Hepatic stellate cell (primary cell): ENCODE results near the gene GABARAPL2.
"Not testable (repeated sequence)": the region's sequence is repeated elsewhere in the genome, so short reads cannot be mapped to it uniquely, and the experiment has no call there.

ENCODE experiments used
- DNase-seq: peaks from one replicate; pipeline ENCODE4 v3.0.0; 2011; ENCODE audit warnings: low spot score

Gene GABARAPL2

DNA sequence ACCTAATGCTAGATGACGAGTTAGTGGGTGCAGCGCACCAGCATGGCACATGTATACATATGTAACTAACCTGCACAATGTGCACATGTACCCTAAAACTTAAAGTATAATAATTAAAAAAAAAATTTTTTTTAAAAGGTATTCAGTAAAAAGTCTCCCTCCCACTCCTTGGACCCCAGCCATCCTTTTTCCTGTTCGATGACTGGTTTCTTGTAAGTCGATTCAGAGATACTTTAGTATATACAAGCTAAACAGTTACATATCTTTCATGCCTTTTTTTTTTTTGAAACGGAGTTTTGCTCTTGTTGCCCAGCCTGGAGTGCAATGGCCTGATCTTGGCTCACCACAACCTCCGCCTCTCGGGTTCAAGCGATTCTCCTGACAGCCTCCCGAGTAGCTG, 25.7 kb downstream of the GABARAPL2 start:
- not testable (repeated sequence) for DNase-seq

DNA sequence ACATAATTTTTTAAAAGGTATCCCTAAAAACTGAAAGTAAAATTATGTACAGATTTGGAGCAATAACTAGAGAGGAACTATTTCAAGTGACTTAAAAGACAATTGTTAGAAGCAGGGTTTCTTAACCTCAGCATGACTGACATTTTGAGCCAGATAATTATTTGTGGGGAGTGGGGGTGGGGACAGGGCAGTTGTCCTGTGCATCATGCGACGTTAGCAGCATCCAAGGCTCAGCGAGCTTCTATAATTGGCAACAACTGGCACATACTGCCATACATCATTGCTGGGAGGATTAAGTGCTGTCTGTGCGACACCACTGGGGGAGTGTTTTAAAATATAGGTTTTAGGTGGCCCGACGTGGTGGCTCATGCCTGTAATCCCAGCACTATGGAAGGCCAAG, 27.1 kb downstream of the GABARAPL2 start:
- no peak for DNase-seq

DNA sequence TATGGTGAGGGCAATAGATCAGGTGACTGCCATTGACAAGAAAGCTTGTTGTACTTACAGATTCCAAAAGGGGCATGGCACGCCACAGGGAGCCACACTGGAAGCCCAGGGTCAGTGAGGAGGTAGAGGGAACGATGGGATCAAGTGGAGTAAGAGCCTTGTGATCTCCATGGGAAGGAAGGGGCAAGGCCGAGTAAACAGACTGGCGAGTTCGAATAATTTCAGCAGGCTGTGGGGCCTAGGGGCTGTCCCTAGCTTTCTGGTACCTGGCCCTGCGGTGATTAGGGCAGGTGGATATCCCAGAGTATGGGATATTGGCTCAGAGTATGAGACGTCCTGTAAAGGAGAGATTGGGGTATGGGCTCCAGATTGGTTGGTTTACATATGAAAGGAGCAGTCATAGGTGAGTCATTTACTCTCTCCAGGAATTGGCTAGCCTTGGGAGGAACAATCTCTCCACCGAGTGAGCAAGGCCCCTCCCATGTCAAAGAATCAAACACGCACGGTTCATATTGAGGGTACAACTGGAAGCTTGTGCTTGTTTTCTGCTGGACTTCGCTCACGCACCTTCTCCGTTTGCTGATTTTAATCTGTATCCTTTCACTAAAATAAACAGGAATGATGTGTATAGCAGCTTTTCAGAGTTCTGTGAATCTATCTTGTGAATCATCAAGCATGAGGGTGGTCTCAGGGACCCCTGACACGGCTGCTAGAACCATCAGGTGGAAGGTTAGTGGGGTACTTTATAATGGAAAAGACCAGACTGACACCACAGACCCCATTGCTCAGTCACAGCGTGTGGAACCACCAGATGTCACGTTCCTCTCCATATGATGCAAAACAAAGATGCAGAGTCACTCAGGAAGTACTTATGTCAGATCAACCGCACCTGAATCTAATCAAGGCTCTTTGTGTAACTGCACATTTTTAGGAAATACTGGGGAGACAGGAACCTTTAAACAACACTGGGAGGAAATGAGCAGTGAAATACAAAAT, 27.9 kb downstream of the GABARAPL2 start:
- no peak for DNase-seq

DNA sequence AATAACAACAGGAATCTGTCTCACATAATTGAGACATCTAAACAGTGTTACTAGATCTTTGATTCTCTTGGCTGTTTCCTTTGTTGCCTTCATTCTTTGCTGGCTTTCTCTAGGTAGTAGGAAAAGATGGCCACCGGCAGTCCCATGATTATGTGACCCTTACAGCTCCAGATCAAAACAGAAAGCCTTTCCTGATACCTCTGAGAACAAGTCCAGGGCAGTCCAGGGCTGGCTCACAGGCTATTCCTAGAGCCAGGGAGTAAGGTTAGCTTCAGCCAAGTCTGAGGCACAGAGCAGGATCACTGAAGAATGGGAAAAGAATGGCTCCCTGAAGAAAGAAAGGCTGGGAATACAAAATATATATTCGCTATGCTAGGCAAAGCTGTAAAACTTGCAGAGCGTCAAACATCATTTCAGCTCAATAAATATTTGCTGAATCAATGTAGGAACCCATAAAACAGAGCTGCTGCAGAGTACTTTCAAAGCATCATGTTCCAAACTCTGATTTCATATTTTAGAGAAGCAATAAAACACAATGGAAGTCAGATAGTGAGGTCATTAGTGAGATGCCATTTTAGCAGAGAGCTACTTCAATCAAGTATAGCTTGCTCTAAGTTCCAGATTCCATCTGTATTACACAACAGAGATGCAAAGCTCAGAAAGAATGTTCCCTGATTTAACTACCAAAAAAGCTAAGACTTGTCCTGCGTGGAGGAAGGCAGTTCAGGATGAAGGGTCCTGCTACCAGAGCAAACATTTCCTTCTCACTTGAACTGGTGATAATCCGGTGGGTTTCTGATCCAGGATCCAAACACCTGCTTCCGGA, 33.5 kb downstream of the GABARAPL2 start:
- DNase-seq, result no peak

DNA sequence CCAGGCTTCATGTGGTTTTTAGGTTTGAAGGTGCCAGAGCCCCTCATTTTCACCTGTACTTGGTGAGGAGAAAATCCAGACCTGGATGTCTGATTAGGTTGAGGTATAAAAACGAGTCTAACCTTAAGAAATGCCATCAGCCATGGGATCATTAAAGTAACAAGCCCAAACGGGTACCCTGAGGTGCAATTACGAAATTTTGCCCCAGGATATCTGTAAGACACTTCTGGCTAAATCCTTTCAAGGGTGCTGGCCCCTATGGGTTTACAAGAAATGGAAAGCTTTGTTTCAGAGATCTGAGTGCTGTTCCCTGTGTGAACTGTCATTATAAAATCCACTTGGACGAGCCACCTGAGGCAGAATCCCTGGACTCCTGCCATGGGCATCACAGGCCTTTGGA, 37.1 kb downstream of the GABARAPL2 start:
- no peak for DNase-seq

DNA sequence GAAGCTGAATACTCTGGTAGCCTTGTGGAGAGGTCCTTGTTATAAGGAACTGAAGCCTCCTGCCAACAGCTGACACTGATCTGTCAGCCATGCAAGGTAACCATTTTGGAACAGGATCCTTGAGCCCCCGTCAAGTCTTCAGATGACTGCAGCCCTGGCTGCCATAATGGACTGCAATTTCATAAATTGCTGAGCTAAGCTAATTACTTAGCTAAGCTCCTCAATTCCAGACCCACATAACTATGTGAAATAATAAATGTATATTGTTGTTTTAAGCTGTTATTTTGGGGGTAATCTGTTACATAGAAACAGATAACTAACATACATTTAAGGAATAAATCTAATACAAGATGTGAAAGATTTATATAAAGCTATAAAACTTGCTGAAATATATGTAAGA, 40.3 kb downstream of the GABARAPL2 start:
- no peak for DNase-seq

DNA sequence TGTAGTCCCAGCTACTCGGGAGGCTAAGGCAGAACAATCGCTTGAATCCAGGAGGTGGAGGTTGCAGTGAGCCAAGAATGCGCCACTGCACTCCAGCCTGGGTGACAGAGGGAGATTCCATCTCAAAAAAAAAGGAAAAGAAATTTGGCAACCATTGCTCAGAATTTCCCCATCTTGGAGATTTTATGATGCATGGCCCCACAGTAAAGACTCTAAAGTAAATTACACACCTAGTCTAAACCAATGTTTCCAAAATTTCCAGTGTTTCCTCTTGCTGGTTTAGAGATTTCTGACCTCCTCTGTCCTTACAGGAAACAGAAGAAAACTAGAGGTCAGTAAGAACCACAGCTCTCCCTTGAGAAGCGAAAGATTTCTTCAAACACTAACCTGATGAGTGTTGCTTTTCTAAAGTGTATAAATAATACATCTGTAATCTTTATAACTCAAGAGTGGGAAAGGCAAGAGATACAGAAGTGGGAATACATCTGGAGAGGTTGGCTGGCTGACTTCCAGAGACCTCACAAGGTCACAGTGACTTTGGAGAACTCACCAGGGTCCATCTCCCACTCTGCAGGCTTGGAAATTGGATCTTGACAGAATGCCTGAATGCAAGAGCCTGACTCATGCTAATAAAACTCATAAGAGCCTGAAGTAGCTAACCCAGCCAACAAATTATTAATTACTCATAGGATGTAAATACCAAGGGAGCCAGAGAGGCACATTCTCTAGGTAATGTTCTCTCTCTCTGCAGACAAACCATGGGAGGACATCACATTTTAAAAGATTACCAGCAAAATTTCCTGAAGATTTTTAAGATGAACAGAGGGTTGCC, 48.1 kb downstream of the GABARAPL2 start:
- peak; percentile 32 for DNase-seq

DNA sequence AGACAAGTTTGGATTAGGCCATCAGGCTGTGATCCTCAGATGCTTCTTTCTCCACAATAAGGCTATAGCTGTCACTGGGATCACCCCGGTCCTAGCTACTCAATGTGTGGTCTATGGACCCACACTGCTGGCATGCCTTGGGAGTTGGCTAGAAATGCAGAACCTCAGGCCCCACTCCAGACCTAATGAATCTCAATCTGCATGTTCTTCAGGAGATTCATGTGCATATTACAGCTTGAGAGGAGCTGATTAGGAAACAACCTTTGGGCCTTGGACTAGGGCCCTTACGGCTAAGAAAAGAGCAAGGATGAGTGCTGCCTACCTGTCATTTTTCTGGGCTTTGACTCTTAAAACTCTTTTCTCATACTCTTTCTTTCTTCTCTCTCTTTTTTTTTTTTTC, 49.4 kb downstream of the GABARAPL2 start:
- no peak for DNase-seq

DNA sequence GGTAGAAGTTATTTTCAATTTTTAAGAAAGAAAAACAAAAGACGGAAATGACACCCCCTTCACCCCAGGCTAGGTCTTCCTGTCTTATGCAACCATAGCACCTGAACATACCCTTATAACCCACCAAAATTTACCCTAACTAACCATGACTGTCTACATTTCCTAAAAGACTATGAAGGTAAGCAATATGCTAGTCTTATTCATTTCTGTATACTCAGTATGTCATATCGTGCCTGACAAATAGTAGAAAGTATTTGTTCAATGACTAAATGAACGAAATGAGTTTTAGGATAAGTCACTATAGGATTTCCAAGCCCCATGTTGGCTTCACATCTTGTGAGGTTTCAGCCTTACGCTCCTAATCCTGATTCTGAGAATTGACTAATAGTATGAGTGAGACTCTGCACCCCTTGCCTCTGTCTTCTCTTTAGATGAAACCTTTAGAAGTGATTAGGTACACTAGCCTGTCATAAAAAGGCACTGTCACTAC, 50.4 kb downstream of the GABARAPL2 start:
- DNase-seq, result no peak

DNA sequence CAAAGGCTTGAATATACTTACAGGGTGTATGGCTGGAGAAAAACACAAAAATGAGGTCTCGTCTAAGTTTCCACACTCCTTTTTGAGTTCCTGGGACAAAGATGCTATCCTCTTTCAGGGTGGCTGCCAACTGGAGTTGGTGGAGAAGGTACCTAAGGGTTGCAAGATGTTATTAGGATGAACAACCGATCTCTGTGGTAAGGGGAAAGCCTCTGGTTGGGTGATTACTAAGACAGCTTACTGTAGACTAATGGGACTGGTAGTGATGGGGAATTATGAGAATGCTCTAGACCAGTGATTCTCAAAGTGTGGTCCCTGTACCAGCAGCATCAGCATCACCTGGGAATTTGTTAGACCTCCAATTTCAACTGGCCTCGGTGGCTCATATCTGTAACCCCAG, 50.9 kb downstream of the GABARAPL2 start:
- DNase-seq, result no peak

DNA sequence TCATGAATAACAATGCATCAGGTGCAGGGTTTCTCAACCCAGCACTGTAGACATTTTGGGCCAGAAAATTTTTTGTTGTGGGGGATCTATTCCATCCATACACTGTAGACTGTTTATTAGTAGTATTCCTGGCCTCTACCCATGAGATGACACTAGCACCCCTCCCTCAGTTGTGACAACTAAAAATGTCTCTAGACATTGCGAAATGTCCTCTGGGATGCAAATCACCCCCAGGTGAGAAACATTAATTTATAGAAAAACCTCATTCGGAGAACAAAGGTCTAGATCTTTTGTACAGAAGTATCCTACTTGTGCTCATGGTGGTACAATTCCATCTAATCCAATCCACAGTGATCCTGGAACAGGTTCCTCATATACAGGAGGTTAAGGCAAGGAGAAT, 52.6 kb downstream of the GABARAPL2 start:
- DNase-seq, result no peak

DNA sequence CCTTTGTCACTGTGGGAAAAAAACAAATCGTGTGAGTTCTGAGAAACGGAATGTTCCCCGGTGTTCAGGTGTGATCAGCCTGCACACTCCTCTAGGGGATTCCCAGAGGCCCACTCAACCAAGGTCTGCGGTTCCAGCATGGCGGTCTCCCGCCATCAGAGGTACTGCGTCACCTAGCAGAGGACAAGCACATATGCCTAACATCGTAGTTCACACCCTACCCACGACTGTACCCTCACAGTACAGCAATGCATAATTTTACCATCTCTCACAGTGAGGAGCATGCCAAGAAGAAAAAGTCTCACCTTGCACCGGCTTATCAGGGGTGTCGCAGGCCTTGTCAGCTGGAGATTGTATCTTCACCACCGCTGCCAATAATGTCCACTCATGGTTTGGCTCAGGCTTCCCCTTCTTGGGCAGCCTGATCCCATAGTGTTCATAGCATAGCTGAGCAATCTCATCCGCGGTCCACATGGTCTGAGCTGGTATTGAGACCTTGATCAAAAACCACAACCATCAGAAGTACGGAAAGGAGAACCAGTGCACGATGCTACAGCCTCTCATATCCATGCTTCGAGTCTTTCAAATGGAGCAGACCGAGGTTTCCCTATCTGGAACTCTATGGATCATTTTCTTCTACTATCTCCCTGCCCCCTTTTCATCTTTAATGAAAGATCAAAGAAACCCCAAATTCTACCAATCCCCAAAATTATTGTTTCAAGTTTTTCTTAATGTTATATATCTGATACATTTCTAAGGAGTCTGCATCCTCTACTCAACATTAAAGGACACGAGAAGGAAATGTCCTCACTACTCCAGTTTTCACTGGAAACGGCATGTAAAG, 54.4 kb downstream of the GABARAPL2 start:
- DNase-seq, result no peak

DNA sequence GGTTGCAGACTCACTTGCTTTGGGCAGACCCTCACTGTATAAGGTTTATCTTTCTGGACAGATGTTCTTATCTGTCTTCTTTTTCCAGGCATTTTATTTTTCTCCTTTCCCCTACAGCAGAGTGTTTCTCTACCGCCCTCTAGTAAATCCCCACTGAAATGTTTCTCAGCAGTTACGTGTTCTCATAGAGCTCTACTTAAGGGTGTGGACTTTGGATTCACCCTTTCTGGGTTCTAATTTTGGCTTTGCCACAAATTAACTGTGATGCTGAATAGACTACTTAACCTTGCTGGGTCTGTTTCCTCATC, 54.9 kb downstream of the GABARAPL2 start:
- peak; percentile 38 for DNase-seq

DNA sequence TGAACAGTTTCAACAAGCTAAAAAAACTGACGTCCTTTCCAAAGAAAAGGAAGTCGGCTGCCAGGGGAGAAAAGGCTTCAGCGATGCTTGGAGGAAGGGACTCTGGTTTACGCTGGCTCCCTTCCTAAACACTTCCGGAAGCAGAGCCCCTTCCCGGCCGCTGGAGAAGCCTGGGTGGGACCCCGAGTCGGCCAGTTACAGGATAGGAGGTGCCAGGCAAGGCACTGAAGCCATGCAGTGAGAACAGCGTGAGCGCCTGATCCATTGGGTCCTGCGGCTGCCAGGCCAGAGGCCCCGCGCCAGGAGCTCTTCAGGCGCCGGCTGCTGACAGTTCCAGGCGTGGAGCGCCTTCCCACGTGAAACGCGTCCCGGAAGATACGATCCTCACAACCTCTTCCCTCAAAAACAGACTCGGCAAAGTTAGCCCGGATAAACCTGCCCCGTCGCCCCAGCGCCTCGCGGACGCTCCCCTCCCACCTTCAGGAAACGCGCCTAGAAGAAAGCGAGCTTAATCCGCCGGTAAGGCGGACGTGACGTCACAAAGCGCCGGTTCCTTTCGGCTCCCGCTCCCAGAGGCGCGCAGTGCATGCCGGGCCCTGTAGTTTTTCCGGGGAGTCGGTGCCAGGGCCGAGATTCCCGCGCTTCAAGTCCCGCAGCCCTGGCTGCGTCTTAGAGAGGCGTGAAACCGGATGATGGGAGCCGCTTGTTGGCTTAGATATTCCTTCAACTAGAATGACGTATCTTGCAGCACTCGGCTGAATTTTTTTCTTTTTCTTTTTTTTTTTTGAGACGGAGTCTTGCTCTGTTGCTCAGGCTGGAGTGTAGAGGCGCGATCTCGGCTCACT, 56.8 kb downstream of the GABARAPL2 start, which contains the start of gene ADAT1:
Gene ADAT1 (minus strand): TSS at position 521 of the 845 bp plus-strand sequence. CDS start 2,482 bp downstream, outside the sequence.
- peak; percentile 93 for DNase-seq

DNA sequence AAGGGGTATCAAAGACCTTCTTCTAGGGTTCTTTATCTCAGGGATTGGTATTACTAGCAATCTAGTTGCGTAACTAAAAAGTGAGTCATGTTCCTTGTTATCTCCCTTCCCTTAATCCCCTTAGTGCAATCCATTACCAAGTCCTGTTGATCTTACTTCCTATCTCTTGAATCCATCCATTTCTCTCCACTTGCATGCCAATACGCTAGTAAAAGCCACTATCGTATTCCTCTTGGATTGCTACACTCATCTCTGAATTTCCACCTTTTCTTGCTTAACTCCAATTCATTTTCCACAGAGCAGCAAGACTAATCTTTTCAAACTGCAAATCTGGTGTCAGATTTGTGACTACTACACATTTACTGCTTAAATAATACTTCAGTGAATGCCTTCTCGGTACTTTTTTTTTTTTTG, 58.7 kb downstream of the GABARAPL2 start:
- no peak for DNase-seq

DNA sequence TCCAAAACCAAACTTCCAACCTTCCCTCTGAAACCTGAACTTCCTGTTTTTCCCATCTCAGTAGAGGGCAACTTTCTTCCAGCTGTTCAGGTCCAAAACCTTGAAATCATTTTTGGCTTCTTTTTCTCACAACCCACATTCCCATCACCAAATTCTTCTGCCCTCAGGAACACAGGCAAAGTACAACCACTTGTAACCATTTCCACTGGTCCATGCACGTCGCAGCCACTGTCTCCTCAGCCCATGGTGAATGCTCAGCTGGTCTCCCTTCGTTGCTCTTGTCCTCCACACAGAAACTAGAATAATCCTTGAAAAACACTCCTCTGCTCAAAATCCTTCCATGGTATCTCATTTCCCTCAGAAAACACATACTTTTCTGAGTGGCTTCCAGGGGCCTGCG, 60.6 kb downstream of the GABARAPL2 start:
- no peak for DNase-seq
